C4-2B (cell line): ENCODE results near the gene ANAPC2.

ENCODE experiments used
- CTCF ChIP-seq: fragments of 450-650 bp; conservative IDR thresholded peaks from 2 replicates; pipeline ENCODE4 v1.5.1; 2017; ENCODE audit warnings: mild to moderate bottlenecking
- ZFX ChIP-seq: fragments of 450-650 bp; IDR thresholded peaks from 2 replicates; pipeline ENCODE4 v1.6.1; 2017

- TF ChIP-seq CTCF (no peak), ZFX (peak; percentile 33)
Observed at GRCh38 chr9:137169896-137170358, 18.4 kb downstream of the ANAPC2 start, which contains the start of gene LRRC26.
